Breast epithelium (tissue), 3 donors: ENCODE results near the gene ABHD2.

Experiments used
- POLR2A ChIP-seq: fragments of 450-650 bp; IDR thresholded peaks from one replicate; pipeline ENCODE4 v1.6.1; 2016; ENCODE audit warnings: antibody characterized with exemption, mild to moderate bottlenecking, moderate library complexity
- POLR2AphosphoS5 ChIP-seq, 3 donors: sonication (generic); formaldehyde crosslinking; IDR thresholded peaks; one replicate each; pipeline ENCODE4 v1.6.1; 2017; ENCODE audit warnings: antibody characterized with exemption in 3 of 3
- TF ChIP-seq, protein P1 (sequence below), 3 donors: fragments of 450-650 bp; IDR thresholded peaks; one replicate each; pipeline ENCODE4 v1.5.1; 2016 to 2017; ENCODE audit warnings: antibody characterized with exemption in 3 of 3, mild to moderate bottlenecking in 3 of 3, moderate library complexity in 3 of 3

DNA sequence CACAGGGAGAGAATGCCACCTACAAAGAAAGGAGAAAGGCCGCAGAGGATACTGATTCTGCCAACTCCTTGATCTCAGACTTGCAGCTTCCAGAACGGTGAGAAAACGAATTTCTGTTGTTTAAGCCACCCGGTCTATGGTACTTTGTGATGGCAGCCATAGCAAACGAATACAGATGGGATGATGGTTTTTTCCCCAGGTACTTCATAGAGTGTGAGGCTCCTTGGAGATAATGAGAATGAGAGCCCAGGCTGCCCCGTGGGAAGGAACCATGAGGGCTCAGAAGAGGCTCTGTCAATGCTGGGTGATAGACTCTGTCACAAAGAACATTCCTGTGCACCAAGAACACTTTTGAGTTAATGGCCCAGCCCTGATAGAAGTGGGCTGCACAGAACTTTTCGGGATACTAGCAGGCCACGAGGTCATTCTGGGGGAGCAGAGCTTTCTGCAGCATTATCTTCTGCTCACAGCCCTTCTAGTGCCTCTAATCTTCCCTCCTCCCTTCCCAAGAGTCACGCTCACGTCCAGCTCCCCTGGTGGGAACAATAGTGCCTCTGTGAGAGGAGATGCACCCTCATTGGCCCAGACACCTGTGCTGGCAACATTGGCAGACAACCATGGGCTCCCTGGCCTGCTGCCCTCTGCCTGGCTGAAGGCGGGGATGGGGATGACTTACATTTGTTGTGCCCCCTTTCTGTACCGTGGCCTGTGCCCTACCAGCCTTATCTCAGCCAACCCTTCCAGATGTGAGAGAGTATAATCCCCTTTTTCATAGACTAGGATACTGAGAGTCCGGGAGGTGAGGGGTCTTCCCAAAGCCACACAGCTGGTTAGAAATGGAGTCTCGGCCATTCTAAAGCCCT, 138.3 kb downstream of the ABHD2 start:
- TF ChIP-seq, protein P1, sequence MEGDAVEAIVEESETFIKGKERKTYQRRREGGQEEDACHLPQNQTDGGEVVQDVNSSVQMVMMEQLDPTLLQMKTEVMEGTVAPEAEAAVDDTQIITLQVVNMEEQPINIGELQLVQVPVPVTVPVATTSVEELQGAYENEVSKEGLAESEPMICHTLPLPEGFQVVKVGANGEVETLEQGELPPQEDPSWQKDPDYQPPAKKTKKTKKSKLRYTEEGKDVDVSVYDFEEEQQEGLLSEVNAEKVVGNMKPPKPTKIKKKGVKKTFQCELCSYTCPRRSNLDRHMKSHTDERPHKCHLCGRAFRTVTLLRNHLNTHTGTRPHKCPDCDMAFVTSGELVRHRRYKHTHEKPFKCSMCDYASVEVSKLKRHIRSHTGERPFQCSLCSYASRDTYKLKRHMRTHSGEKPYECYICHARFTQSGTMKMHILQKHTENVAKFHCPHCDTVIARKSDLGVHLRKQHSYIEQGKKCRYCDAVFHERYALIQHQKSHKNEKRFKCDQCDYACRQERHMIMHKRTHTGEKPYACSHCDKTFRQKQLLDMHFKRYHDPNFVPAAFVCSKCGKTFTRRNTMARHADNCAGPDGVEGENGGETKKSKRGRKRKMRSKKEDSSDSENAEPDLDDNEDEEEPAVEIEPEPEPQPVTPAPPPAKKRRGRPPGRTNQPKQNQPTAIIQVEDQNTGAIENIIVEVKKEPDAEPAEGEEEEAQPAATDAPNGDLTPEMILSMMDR (IDR thresholded peaks at IDR 0.05) = no peak
- TF ChIP-seq POLR2AphosphoS5 (IDR thresholded peaks at IDR 0.05) (no peak), POLR2A (no peak)
